Right lung (tissue), 10 donors: Measurements from ENCODE around the gene MOSPD2. TPM values are rescaled to one million over a fixed set of nuclear protein-coding genes. Genes with fewer than 3 reads are reported as not detected.

Experiments used
- DNase-seq, 2 donors: peaks; one replicate each; pipeline ENCODE4 v3.0.0-alpha.2; 2013
- long read RNA-seq, 8 donors: transcript quantifications; one replicate each; lab custom pipeline, GENCODE V29; 2026
- polyA plus RNA-seq, 5 donors: library from polyadenylated mRNA; unstranded; fragments of 120-200 nt; gene quantifications; one replicate each; pipeline versions ENCODE4 v1.2.1 to v1.2.3, GENCODE V29; 2013; ENCODE audit warnings: inconsistent platforms in 1 of 5, low replicate concordance in 1 of 5; ENCODE audit not compliant: insufficient read length in 5 of 5, insufficient read depth in 1 of 5

Gene MOSPD2
- 10 to 100 TPM; 13.6 to 31.0 (median 18.6) TPM for polyA plus RNA-seq
- long read RNA-seq, donor 1, full-length matches to known transcripts, result 5 of 11 reads
- long read RNA-seq, donor 1, partial matches to known transcripts, result 6 of 11 reads
- long read RNA-seq, donor 1, other reads (novel, unspliced or antisense), result 0 of 11 reads
- long read RNA-seq, donor 2, full-length matches to known transcripts, result 2 of 2 reads
- long read RNA-seq, donor 2, partial matches to known transcripts, result 0 of 2 reads
- long read RNA-seq, donor 2, other reads (novel, unspliced or antisense), result 0 of 2 reads
- long read RNA-seq, donor 3, full-length matches to known transcripts, result 3 of 3 reads
- long read RNA-seq, donor 3, partial matches to known transcripts, result 0 of 3 reads
- long read RNA-seq, donor 3, other reads (novel, unspliced or antisense), result 0 of 3 reads
- long read RNA-seq, donor 4, full-length matches to known transcripts, result 2 of 2 reads
- long read RNA-seq, donor 4, partial matches to known transcripts, result 0 of 2 reads
- long read RNA-seq, donor 4, other reads (novel, unspliced or antisense), result 0 of 2 reads
- long read RNA-seq, donor 5, full-length matches to known transcripts, result 2 of 2 reads
- long read RNA-seq, donor 5, partial matches to known transcripts, result 0 of 2 reads
- long read RNA-seq, donor 5, other reads (novel, unspliced or antisense), result 0 of 2 reads
- long read RNA-seq, donor 6, partial matches to known transcripts, result 0 of 2 reads
- long read RNA-seq, donor 6, other reads (novel, unspliced or antisense), result 0 of 2 reads
- long read RNA-seq, donor 7, full-length matches to known transcripts, result 5 of 5 reads
- long read RNA-seq, donor 7, partial matches to known transcripts, result 0 of 5 reads
- long read RNA-seq, donor 7, other reads (novel, unspliced or antisense), result 0 of 5 reads
- long read RNA-seq, donor 8, full-length matches to known transcripts, result 3 of 3 reads
- long read RNA-seq, donor 8, partial matches to known transcripts, result 0 of 3 reads
- long read RNA-seq, donor 8, other reads (novel, unspliced or antisense), result 0 of 3 reads

DNA sequence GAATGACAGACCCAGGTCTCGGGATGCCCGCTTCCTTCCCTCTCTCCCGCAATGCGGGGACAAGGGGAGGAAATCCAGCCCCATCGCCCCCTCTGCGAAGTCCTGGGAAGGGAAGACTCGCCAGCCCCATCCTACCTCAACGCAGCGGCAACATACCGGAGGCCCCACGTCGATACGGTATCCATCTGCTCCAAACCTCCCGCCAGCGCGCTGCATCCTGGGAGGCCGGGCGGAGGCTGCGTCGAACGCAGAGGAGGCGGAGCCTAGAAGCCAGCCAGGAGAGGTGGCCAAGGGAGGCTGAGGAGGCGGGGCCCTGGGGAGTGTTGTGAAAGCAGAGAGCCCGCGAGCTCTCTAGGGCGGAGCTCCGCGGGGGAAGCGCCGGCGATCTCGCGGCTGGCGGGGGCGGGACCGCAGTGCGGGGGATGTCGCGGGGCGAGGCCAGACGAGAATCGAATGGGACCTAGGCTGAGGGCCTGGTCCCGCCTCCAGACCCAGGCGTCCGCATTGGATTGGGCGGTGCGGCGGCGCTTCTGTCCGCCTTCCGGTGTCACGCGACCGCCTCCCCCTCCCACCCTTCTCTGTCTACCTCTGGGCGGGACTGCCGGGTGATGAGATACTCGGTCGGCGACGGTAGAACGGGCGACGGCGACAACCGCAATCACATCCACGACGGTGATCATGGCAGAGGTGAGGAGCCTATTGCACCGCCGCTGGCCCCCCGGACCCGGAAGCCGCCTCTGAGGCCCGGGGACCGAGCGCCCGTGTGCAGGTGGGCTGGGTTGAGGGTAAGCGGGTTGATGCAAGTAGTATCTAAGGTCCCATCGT is at the start of gene MOSPD2, which contains the start of gene FANCB:
Gene MOSPD2 (plus strand): TSS at position 571 of the 825 bp plus-strand sequence. CDS start 108 bp downstream, at position 679.
Gene FANCB (minus strand): TSS at position 219 of the 825 bp plus-strand sequence. CDS start 7,559 bp downstream, outside the sequence.
- DNase-seq, result peak; percentile 91 to 93

DNA sequence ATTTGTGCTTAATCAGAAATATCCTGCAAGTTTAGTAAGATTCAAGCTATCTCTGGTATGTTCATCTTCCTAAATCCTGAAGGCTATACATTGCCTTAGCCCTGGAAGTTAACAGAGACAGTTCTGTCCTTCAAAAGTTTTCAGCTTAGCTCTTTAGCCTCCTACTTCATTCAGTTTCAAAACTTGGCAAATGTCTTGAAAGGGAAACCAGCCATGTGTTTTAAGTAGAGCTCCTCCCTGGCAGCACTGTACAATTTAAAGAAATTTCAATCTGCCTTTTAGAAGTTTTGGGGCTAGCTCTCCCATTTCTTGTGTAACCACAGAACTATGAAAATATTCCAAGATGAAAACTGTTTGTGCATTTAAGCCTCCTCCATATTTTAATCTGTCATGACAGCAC is 47.4 kb upstream of the MOSPD2 start:
- DNase-seq, result no peak

DNA sequence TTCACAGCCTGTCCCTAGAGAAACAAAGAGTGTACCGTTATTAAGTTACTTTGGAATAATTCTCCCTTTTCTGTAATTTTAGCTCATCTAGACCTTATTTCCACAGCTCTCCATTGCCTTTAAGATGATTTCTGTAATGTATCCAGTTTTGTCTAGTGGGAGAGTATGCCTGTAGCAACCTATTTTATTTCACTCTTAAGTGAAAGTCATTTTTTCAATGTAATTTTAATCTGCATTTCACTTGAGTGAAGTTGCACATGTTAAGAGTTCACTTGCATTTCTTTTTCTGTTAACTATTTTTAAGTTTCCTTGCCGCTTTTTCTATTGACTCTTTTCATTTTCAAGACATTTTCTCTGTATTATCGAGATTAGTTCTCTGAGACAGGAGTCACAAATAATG is 46.9 kb upstream of the MOSPD2 start:
- DNase-seq, result no peak

DNA sequence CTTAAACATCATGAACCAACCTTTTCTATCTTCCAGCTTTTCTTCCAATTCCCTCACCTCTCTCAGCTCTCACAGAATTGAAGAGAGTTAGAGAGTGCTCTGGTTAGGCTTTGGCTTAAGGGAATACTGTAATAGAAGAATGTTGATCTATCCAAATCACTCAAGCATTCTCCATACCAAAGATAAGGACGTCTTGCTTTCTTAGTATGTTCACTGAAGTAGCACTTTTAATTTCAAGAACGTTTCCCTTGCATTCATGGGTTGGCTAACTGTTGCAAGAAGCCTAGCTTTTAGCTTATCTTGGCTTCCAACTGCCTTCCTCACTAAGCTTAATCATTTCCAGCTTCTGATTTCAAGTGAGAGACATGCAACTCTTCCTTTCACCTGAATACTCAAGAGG is 43.6 kb upstream of the MOSPD2 start:
- peak in 1 of 2 donors; percentile 3 for DNase-seq

DNA sequence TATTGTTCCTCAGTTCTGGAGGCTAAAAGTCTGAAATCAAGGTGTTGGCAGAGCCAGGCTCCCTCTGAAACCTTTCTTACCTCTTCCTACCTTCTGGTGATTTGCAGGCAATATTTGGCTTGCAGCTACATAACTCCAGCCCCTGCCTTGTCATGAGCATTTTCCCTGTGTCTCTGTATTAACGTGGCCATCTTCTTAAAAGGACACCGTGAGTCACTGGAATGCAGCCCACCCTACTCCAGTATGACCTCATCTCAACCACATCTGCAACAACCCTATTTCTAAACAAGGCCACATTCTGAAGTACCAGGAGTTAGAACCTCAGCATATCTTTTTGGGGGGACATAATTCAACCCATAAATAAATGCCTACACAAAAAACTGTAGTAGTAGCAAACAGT is 41.1 kb upstream of the MOSPD2 start:
- DNase-seq, result no peak

DNA sequence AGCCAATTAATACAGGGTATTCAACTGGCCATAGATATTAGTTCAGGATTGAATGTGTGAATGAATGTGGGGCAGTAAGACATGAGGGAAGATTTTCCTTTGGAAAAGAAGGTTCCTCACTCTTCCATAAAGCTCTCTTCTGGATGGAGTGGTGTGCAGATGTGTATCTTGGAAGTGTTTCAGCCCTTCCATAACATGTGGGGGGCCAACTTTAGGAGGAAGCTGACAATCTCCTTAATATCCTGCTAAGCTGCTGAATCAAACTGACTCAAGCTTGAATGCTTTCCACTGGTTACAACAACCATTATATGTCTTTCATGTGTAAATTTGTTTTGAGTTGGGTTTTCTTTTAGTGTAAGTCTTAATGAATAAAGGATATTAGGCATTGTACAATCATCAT is 40.6 kb upstream of the MOSPD2 start:
- no peak for DNase-seq

DNA sequence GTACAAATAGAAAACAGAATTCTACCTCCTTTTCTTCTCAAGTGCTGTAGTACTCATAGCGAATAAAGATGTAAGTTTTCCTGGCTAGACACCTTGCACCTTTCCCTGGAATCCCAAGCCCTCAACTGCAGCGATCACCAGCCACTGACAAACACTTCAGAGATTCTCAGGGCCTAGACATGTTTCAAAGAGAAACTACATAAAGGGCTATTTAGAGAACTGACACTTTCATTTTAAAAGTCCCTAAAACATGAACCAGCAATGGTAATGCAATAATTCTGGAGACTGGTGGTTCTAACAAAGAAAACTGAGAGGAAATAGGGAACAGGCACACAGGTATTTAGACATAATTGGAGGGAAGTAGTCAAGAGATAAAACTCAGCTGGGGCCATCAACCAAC is 36.1 kb upstream of the MOSPD2 start:
- DNase-seq, result no peak

DNA sequence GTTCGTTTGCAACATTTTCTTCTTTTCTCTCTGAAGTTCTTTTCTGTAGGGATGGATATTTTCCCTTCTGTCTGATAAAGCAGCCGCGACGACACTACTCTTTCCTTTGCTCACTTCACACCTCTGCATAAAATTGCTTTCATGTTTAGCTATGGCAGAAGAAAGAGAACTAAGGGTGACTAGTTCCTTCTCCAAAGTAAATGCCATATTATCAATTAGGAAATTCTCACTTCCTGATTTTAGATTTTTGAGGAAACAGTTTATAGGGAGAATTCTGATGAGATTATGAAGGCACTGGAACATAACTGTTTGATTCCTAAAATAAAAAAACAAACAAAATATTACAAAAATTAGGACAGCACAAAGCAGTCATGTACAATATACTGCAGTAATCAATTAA is 29.6 kb upstream of the MOSPD2 start:
- DNase-seq, result no peak

DNA sequence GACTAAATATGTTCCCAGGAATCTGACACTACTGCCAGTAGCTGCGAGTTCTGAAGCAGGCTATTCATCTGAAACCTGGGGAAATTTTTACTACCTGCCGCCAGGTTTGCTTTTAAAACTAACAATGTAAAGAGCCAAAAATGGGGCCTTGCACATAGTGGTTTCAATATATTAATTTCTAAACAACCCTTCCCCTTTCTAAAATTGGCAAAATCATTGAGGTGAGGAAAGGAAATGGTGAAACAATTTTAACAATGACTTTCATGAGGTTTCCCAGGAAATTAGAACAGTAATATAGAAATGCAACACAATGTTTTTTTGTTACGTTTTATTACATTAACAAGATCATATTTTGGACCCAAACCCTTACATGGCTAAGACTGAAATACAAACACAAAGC is 21.7 kb upstream of the MOSPD2 start:
- no peak for DNase-seq

DNA sequence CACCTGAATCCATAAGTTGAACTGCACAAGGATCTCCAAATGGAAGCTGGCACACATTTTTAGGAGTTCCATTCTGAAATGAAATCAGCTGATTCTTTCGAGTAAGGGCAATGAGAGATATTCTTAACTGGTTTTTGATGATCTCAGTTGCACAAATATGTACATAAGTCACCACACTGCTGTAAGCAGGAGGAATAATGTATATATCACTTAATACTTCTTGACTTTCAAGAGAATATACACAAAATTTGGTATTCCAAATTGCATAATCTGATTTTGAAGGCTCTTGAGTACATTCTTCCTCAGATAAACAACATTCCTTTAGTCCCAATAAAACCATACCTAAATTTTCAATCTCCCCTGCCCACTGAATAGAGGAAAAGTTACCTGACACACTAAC is 8.6 kb upstream of the MOSPD2 start:
- DNase-seq, result no peak

DNA sequence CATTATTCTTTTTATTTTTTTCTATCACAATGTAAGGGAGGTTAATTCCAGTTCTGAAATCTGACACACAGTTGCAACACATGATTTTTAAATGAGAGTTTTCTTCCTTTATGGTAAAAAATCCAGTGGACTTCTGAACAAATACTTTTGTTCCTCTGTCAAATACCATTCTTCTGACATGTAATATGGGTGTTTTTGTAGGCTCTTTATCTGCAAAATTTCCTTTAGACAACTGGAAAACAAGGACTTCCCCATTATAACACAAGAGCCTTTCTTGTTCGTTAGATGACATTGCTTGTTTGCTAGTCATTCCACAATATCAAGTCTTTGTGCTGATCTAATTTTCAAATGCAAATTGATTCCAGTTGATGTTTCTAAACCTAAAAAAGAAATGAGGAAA is 8.0 kb upstream of the MOSPD2 start:
- no peak for DNase-seq

DNA sequence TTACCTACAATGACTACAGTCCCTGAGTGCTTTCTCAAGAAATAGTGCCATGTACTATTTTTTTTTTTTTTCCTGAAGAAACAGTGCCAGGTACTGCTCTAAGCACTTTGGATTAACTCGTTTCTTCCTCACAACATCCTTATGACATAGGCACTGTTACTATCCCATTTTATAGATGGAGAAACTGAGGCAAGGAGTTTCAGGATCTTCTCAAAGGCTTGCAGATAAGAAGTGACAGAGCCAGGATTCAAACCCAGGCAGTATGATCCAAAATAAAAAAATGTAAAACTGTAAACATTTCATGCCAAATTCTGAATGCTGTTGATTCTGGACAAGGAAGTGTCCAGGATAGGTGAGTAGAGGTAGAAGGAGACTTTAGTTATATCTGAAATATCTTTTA is 1.5 kb upstream of the MOSPD2 start:
- DNase-seq, result no peak

DNA sequence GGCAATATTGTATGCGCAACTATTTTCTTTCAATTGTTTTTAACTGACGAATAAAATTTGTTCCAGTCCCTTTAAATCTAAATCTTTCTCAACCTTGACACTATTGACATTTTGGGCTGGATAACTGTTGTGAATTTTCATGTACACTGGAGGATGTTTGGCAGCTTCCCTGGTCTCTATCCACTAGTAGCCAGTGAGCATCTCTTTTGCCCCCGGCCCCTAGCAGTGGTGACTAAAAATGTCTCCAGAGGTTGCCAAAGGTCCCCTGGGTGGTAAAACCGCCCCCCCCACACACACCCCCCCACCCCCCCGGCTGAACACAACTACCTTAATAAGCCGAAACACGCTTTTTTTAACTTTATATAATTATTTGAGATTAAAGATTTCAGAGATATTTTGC is 866 bp upstream of the MOSPD2 start:
- no peak for DNase-seq

DNA sequence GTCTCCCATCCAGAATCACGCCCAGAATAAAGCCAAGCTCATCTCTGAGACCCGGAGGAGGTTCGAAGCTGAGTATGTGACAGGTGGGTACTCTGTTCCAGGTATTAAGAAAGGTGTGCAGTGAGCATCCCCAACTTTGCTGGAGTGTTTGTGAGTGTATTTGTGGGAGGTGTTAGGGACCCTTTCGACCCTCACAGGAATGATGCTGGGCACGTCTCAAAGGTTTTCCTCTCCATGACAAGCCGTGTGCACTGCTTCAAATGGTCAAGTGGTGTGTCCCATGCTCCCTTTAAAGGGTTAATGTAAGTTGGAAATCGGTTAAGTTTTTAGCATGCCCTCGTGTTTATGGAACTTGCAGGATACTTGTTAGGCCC is 442 bp downstream of the MOSPD2 start:
- no peak for DNase-seq

DNA sequence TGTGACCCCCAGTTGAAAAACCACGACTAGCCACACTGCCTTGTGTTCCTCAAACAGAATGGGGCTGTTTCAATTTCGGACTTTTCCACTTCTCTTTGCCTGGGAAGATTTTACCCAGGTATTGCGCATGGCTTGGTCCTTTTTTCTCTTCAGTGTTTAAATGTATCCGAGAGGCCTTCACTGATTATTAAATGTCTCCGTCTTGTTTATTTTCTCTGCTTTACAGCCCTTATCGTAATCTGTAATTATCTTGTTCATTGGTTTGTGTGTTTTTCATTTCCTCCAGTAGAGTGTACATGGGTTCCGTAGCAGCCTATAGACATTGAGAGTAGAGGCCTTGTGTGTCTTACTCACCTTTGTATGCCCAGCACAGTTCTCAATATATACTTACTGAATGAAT is 2.4 kb downstream of the MOSPD2 start:
- DNase-seq, result no peak

DNA sequence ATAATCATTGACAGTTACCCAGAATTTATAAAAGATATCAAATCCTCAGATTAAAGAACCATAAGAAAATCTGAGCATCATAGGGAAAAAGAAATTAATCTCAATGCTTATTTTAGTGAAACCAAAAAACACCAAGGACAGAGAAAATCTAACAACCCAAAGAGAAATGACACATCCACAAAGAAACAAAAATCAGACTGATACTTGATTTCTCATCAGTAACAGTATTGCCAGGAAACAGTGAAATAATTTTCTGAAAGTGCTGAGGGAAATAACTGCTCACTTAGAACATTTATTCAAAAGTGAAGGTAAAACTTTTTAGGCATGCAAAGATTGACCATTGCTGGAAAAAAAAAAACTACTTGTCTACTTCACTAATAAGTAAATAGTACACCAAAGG is 10.6 kb downstream of the MOSPD2 start:
- DNase-seq, result no peak

DNA sequence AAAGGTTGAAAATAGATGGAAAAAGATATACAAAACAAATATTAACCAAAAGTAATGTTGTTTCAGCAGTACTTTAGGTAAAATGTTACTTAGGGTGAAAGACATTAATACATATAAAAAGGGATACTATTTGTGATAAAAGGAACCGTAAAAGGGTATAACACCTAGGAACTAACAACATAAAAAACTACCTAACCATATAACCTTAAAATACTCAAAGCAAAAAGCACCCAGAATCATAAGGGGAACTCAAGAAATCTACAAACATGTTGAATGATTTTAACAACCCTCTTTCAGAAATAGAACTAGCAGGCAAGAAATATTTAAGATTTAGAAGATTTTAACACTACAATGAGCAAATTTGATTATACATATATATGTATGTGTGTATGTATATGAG is 11.5 kb downstream of the MOSPD2 start:
- no peak for DNase-seq

DNA sequence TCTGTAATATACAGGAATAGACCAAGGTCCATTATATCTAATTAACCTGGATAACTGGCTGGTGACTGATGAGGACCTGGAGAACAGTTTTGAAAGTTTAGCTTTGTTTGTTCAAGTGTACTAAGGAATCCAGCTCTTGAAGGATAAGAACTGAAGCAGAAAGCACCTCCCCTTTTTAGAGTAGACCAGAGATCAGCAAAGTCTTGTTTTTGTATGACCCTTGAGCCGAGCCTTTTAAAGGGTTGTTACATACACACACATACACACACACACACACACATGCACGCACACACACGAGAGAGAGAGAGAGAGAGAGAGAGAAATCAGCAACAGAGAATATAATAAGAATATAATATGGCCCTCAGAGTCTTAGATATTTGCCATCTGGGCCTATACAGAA is 13.0 kb downstream of the MOSPD2 start:
- DNase-seq, result no peak

DNA sequence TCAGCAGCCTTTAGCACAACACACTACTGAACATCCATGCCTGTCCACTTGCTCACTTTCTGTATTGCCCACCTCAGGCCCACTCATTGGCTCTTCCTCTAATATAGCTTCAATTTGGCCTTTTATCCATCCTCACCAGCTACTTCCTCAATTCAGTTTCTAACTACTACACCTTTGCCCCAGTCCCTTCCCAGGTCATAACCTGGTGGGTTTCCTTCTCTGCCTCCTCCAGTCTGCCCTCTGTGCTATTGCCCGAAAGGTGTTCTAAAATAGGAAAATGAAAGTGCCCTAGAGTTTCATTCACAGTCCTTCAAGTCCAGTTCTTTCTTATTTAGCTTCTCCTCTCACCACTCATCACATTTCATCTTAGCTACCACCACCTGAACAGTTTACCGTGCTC is 23.1 kb downstream of the MOSPD2 start:
- no peak for DNase-seq

DNA sequence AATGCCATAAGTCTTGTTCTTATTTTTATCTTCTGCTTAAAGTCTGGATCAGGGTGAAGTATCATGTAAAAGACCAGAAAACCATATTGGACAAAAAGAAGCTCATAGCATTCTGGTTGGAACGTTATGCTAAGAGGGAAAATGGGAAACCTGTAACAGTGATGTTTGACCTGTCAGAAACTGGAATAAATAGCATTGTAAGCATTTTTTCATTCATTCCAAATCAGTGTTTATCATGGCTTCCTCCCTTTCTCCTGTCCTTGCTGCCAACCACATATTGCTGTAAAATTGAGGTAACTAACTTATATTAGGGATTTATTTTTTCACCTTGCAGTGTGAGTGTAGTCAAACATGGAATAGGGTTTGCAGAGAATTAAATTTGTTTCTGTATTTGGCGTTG is 23.8 kb downstream of the MOSPD2 start:
- DNase-seq, result no peak

DNA sequence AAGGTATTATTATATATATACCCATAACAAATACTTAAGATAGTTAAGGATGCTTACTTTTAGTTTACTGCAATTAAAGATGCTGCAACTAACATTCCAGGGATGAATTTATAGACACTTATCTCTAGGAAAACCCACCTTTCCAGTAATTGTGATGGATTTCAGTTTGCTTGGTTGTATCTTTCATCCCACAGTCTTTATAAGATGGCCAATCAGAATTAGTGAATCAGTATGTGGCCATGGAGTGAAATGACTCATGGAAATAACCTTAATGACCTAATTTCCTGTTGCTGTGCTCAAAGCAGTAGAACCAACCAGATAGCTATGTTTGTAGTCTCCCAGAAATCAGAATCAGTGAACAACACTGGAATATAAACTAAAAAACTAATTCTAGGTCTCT is 26.4 kb downstream of the MOSPD2 start:
- no peak for DNase-seq

DNA sequence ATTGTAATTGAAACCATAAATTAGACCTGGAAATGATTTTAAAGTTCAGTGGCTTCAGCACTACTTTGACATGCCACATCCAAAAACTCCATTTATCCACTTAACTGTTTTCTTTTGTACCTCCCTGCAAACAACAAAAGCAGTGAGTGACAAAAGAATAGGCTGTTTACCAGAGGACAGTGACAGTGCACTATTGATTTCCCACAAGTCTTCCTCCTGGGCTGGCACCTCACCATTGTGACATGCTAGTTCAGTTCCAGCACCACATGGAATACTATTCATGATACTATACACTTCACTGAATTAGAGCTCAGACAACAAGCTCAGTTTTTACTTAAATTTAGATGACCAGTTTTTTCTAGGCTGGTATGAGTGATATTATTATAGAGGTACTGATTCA is 29.3 kb downstream of the MOSPD2 start:
- no peak for DNase-seq
